Heart right ventricle (tissue), 16 donors: ENCODE data around the gene OTC. TPM values are rescaled to one million over a fixed set of nuclear protein-coding genes. Genes with fewer than 3 reads are reported as not detected.

Source experiments
- ATAC-seq, 8 donors: fragments of 200-7000 bp; cut with Tn5 transposase; one replicate each; pipeline ENCODE4 v1.9.1; 2020; ENCODE audit warnings: mild to moderate bottlenecking in 8 of 8, moderate library complexity in 8 of 8, moderate number of reproducible peaks in 1 of 8
- DNase-seq, 2 donors: peaks; one replicate each; pipeline ENCODE4 v3.0.0-alpha.2; 2020
- H3K27ac ChIP-seq, 10 donors: fragments of 200-600 bp; sonication (generic) in 2 of 10; one replicate each; pipeline versions ENCODE4 v1.5.0 to v1.8.0; 2020 to 2022; ENCODE audit warnings: mild to moderate bottlenecking in 3 of 10
- H3K27me3 ChIP-seq, 7 donors: fragments of 200-600 bp; one replicate each; pipeline ENCODE4 v1.8.0; 2021 to 2022; ENCODE audit warnings: mild to moderate bottlenecking in 2 of 7
- H3K36me3 ChIP-seq, 9 donors: fragments of 200-600 bp; sonication (generic) in 1 of 9; one replicate each; pipeline versions ENCODE4 v1.5.0 to v1.8.0; 2020 to 2022; ENCODE audit warnings: mild to moderate bottlenecking in 2 of 9
- H3K4me1 ChIP-seq, 9 donors: fragments of 200-600 bp; sonication (generic) in 1 of 9; one replicate each; pipeline versions ENCODE4 v1.5.0 to v1.8.0; 2020 to 2022; ENCODE audit warnings: mild to moderate bottlenecking in 4 of 9
- H3K4me3 ChIP-seq, 10 donors: fragments of 200-600 bp; sonication (generic) in 2 of 10; one replicate each; pipeline versions ENCODE4 v1.5.0 to v1.8.0; 2020 to 2022; ENCODE audit warnings: mild to moderate bottlenecking in 7 of 10, moderate library complexity in 2 of 10
- H3K9me3 ChIP-seq, 11 donors: fragments of 200-600 bp in 10 of 11; sonication (generic) in 2 of 11; one replicate each; pipeline versions ENCODE4 v1.5.0 to v1.8.0; 2013 to 2022; ENCODE audit warnings: mild to moderate bottlenecking in 2 of 11, control low read depth in 1 of 11, moderate library complexity in 1 of 11
- WGBS, 2 donors: extraction: QIAGEN DNeasy Blood & Tissue Kit; methylation state at CpG; one replicate each; pipeline ENCODE4 v1.1.7; 2013; ENCODE audit warnings: inconsistent platforms in 1 of 2; 5-methylcytosine and 5-hydroxymethylcytosine counted together
- intact Hi-C, 10 donors: fragments of 100-400 bp; cut with DNase I; formaldehyde crosslinking; loops; one replicate each; pipeline versions ENCODE4 v1.11.1 to v1.14.2; 2022
- polyA plus RNA-seq, 2 donors: library from polyadenylated mRNA; stranded (reverse); fragments of 200-250 nt; gene quantifications; one replicate each; pipeline ENCODE4 v1.2.3, GENCODE V29; 2013
- total RNA-seq, 10 donors: library from RNA; stranded (reverse); fragmentation: NEBNext Ultra II Directional in 3 of 10; extraction: Animal tissue kit (Norgen Biotek cat#: 25700) in 3 of 10; gene quantifications; one replicate each; pipeline versions ENCODE4 v1.2.1 to v1.2.4, GENCODE V29; 2021 to 2023
- TF ChIP-seq, protein P1 (sequence below), 9 donors: fragments of 200-600 bp; sonication (generic) in 2 of 9; IDR thresholded peaks; one replicate each; pipeline versions ENCODE4 v1.5.0 to v1.8.0; 2021 to 2022; ENCODE audit warnings: antibody characterized with exemption in 9 of 9, mild to moderate bottlenecking in 5 of 9, moderate library complexity in 1 of 9
- donor health status: Arrhythmogenic right ventricular cardiomyopathy.
- donor health status: ischemic (EF 13 %, LVEDD 7.1; RV severe dilation, severe dysfunction).
- donor health status: healthy with polysubstance abuse.
- donor health status: DM: no; HTN: yes; CAD: no.
- donor health status: DM: no; HTN: no; CAD: no.
- donor health status: ischemic (EF 25% LVEDD 6.9; RV normal size, moderate dysfunction).
- donor health status: ischemic (EF 25% LVEDD 5.7; RV mildly dilated, moderate dysfunction).
- donor health status: healthy.
- donor health status: DM: yes; HTN: yes; CAD: no.
- donor health status: Ischemic cardiomyopathy.
- donor health status: ischemic (EF 35%, LVEDD 5.7; RV mildly dilated, moderate dysfunction).
- donor health status: nonischemic (EF 11% LVEDD 7.7; RV severe dilation, severe dysfunction).
- donor health status: DM: yes; HTN: yes; CAD: no.
- donor health status: PGD.
- donor health status: ischemic (EF 29% LVEDD 5.4; RV normal size, mild dysfunction).
- donor health status: nonischemic (EF 23%, LVEDD 6.1; RV moderate dilation, normal function).

OTC gene
- total and polyA plus RNA-seq, 12 donors: 0.20 to 0.38 TPM; not detected in 10

DNA sequence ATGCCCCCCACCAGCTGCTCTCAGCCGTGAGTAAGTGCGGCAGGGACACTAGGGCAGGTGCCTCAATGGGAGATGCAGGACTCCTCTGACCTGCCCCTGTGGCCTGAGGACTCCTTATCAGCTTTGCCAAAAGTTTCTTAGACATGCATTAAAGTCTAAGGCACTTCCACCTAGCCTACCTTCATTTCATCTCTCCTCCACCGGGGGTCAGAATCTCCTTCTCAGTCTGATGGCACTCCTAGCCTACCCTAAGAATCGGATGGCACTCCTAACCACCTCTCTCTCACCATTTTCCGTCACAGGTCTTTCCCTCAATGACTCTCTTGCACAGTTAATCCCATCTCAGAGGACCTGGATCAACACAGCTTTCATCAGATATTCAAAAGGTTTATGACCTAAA, 85.9 kb downstream of the OTC start:
- ATAC-seq (no peak), DNase-seq (no peak)
- no peaks in the 10 kb centered on the region for H3K4me1 ChIP-seq
- H3K36me3 ChIP-seq: no peaks in the 10 kb centered on the region
- WGBS, 2 donors: 53 to 70% methylated on average over 5 of the region's 5 CpGs
- H3K9me3 ChIP-seq: no peaks in the 10 kb centered on the region
- peaks cover 0 to 5% (median 0%) of the 10 kb centered on the region in 7 donors for H3K27me3 ChIP-seq
- H3K4me3 ChIP-seq: no peak overlapping the region
- intact Hi-C loops: no loop called here
- TF ChIP-seq, protein P1, sequence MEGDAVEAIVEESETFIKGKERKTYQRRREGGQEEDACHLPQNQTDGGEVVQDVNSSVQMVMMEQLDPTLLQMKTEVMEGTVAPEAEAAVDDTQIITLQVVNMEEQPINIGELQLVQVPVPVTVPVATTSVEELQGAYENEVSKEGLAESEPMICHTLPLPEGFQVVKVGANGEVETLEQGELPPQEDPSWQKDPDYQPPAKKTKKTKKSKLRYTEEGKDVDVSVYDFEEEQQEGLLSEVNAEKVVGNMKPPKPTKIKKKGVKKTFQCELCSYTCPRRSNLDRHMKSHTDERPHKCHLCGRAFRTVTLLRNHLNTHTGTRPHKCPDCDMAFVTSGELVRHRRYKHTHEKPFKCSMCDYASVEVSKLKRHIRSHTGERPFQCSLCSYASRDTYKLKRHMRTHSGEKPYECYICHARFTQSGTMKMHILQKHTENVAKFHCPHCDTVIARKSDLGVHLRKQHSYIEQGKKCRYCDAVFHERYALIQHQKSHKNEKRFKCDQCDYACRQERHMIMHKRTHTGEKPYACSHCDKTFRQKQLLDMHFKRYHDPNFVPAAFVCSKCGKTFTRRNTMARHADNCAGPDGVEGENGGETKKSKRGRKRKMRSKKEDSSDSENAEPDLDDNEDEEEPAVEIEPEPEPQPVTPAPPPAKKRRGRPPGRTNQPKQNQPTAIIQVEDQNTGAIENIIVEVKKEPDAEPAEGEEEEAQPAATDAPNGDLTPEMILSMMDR (IDR thresholded peaks at IDR 0.05): no peak
- H3K27ac ChIP-seq: no peak overlapping the region

DNA sequence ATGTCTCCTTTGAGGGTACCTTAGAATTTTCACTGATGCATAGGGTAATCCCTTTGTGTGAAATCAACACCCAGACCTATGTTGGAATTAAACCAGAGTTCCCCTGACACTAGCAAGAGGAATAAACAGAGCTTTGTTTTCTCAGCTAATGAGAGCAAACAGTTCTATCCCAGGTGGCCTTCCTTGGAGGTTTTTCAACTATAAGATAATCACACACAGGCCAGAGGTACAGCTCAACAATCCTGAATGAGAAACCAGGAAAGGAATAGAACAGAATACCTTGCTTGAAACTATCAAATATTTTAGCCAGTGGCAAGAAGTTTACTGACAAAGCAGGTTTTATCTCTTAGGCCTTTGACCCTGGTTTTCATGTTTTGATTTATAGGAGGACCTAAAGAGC, 100.2 kb downstream of the OTC start:
- intact Hi-C loops: loop anchor here in 1 of 10 donors (10.0 kb wide), 1 partner anchor 202 kb away; no protein-coding TSS in a partner anchor
- Histone ChIP-seq H3K27ac (no peak overlapping the region), H3K9me3 (peaks cover 0 to 11% (median 0%) of the 10 kb centered on the region in 11 donors), H3K4me3 (no peak overlapping the region), H3K27me3 (peaks cover 0 to 25% (median 0%) of the 10 kb centered on the region in 7 donors), H3K36me3 (no peaks in the 10 kb centered on the region), H3K4me1 (no peaks in the 10 kb centered on the region)
- DNase-seq: no peak
- ATAC-seq: no peak
- TF ChIP-seq, protein P1 (IDR thresholded peaks at IDR 0.05): no peak

DNA sequence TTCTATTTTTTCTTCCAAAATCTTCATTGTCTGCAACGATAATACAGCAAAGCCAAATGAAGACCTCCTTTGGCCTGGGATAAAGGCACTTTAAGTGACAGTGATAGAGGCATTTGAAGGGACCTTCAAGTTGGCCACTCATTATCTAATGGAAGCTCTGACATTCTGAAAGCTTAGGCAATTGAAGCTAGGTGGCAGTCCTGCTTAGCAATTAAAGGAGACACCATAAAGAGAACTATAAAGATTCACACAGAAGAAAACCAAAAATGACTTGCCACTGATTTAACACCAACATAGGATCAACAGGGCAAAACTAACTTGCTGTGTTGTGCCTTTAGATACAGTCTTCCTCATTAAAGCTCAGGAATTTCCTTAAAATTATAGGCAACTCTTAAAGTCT, 105.7 kb downstream of the OTC start:
- 68 to 75% methylated on average over 1 of the region's 1 CpG for WGBS, 2 donors
- H3K4me1 ChIP-seq: no peaks in the 10 kb centered on the region
- peaks cover 0 to 25% (median 0%) of the 10 kb centered on the region in 7 donors for H3K27me3 ChIP-seq
- H3K27ac ChIP-seq: no peak overlapping the region
- no peaks in the 10 kb centered on the region for H3K36me3 ChIP-seq
- no peak overlapping the region for H3K4me3 ChIP-seq
- no peak for ATAC-seq
- intact Hi-C loops: loop anchor here in 2 of 10 donors (5.0 to 10.0 kb wide), 2 partner anchors 194 to 197 kb away; no protein-coding TSS in a partner anchor
- TF ChIP-seq, protein P1 (IDR thresholded peaks at IDR 0.05): peak in 5 of 9 donors; percentile 17 to 42 (median 24)
- DNase-seq: no peak
- H3K9me3 ChIP-seq: peaks cover 0 to 7% (median 0%) of the 10 kb centered on the region in 11 donors

DNA sequence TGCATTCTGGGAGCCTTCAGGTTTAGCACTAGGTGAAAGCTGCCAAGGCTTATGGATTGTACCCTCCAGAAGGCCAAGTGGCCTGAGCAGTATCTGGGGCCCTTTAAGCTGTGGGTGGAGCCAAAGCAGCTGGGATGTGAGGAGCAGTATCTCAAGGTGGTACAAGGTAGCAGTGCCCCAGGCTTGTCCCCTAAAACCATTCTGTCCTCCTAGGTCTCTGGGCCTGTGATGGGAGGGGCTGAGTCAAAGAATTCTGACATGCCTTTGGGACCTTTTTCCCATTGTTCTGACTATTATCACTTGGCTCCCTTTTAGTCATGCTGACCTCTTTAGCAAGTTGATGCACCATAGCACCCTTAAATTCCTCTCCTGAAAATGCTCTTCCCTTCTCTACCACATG, 109.9 kb downstream of the OTC start:
- Histone ChIP-seq H3K9me3 (peaks cover 0 to 7% (median 0%) of the 10 kb centered on the region in 11 donors), H3K4me1 (no peaks in the 10 kb centered on the region), H3K4me3 (no peak overlapping the region), H3K27ac (no peak overlapping the region), H3K36me3 (no peaks in the 10 kb centered on the region), H3K27me3 (no peaks in the 10 kb centered on the region)
- TF ChIP-seq, protein P1 (IDR thresholded peaks at IDR 0.05): no peak
- intact Hi-C loops: loop anchor here in 2 of 10 donors (10.0 kb wide), 1 partner anchor 193 kb away; no protein-coding TSS in a partner anchor
- ATAC-seq (no peak), DNase-seq (no peak)
